ENCODE data around the gene UFSP2.
"Not testable (repeated sequence)": the region's sequence is repeated elsewhere in the genome, so short reads cannot be mapped to it uniquely, and the experiment has no call there.

Gene UFSP2

DNA sequence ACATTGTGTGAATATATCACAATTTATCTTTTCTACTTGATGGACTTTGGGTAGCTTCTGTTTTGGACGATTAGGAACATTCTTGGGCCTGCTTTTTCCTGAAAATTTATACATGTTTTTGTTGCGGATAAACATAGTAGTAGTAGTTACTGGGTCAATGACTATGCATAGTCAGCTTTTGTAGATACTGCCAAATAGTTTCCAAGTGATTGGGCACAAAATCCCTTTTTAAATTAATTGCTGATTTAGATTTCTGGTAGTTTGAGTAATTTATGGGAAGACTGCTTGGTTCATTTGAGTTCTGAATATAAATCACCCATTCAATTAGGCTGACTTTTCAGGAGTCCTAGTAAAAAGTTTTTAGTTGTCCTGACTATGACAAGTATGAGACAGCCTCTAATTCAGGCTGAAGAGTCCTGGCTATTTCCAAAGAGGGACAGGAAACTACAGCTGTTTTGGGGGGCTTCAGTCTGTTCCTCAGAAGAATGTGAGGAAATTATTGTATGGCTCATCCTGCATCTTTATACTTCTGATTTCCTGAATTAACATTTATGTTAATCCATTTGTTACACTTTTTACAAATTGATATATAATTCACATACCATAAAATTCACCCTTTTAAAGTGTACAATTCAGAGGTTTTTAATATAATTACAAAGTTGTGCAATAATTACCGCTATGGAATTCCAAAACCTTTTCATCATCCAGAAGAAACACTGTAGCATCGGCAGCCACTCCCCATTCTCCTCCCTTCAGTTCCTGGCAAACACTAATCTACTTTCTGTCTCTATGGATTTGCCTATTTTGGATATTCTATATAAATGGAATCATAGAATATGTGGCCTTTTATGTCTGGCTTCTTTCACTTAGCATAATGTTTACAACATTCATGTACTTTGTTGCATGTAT lies 44.2 kb downstream of the UFSP2 start:
- DNase-seq: no peak

DNA sequence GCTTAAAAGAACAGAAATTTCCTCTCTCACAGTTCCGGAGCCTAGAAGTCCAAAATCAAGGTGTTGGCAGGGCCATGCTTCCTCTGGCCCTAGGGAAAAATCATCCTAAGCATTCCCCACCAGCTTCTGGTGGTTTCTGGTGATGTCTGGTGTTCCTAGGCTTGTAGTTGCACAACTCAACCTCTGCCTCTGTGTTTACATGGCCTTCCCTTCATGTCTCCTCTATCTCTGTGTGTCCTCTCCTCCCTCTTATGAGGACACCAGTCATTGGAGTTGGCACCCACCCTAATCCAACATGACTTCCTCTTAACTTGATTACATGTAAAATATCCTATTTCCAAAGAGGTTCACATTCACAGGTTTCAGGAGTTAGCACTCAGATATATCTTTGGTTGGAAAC lies 45.4 kb downstream of the UFSP2 start:
- no peak for DNase-seq

DNA sequence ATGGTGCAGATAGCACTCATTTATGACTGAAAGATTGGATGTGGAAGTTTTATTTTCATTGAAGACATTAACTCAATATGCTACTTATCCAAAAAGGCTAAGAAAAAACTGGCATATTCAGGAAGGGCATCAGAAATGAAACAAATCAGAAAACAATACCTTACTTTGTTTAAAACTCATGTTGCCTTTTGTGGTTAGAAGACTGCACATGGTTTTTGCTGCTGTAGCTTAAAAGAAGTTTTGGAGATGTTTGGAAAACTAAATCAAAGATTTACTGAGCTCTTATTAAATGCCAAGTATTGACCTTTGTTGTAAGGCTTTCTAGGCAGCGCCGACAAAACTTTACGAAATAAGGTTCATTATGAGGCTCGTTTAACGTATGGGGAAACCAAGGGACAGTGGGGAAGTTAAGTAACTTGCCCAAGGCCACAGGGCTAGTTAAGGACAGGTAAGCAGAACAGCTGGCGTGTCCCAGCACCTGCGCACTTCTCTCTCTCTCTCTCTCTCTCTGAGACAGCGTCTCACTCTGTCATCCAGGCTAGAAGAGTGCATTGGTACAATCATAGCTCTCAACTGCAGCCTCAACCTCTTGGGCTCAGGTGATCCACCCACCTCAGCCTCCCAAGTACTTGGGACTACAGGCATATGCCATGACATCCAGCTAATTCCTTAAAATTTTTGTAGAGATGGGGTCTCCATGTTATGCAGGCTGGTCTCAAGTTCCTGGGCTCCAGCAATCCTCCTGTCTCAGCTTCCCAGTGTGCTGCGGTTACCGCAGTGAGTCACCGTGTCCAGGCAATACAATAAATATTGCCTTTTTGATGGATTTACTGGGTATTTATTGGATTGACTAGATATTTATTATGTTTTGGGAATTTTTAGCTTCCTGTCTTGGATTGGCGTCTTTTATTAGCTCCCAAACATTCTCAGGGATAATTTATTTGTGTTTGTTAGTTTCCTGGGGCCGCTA lies 46.2 kb downstream of the UFSP2 start:
- DNase-seq: no peak

DNA sequence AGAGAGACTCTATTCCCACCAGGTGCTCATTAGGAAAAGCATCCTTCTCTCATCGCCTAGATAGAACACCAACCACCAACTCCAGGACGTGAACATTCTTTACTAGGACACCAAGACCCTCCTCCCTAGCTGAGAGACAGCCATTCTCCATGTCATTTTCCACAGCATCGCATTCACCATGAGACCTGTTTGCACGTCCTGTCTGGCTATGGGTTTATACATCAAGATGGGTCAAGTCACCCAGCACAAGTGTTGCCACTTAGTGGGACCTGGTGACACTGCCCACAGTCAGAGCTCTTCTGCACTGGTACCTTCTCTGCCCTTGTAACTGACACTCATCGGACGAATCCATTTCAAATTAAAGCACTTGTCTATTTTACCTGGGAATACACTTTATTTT lies 47.5 kb downstream of the UFSP2 start:
- no peak for DNase-seq

DNA sequence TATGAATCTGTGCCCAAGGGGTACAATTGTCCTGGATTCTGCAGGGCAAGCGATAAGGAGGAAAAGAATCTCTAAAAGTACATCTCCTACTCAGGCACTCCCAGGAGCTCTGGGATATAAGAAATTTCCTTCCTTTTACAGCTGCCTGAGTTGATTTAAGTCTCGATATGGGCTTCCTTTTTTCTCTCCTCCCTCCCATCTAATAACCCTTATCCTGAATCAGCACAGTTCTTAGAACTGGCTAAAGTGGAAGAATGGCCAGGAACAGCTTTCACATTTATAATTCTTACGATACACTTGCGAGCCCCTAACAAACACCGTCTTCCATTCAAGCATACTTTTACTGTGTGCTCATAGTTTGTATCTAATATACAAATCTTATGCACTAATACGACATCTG lies 51.2 kb downstream of the UFSP2 start:
- no peak for DNase-seq

DNA sequence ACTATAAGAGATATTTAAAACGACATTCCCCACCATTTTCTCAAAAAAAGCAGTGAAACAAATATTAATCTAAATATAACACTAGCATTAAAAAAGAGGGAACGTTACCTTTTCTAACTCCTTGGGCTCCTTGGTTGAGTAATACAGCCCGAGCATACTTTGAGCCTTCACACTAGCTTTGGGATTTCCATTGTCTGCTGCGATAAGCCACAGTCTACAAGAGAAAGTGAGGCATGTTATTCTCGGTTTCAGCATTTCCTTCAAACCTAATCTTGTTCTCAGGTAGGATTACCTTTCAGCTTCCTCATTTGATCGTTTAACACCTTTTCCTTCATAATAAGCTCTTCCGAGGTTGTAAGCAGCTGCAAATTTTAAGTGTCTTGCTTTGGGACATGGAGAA lies 51.7 kb downstream of the UFSP2 start:
- no peak for DNase-seq

DNA sequence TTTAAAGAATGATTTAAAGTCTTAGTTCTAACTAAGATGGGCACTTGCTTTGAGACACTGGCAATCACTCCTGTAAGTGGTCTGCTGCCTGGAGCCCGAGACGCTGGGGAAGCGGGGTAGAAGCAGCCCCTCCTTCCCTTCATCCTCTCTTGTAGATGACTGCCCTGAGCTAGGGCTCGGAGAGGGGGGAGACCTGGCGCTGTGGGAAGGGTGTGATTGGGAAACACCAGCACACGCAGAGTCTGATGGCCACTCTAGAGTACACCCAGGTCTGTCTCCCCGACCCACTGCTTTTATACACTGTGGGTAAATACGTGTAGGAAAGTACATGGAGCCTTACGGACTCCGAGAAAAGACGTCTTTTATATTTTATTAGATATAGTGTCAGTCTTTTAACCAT lies 54.1 kb downstream of the UFSP2 start:
- DNase-seq: no peak

DNA sequence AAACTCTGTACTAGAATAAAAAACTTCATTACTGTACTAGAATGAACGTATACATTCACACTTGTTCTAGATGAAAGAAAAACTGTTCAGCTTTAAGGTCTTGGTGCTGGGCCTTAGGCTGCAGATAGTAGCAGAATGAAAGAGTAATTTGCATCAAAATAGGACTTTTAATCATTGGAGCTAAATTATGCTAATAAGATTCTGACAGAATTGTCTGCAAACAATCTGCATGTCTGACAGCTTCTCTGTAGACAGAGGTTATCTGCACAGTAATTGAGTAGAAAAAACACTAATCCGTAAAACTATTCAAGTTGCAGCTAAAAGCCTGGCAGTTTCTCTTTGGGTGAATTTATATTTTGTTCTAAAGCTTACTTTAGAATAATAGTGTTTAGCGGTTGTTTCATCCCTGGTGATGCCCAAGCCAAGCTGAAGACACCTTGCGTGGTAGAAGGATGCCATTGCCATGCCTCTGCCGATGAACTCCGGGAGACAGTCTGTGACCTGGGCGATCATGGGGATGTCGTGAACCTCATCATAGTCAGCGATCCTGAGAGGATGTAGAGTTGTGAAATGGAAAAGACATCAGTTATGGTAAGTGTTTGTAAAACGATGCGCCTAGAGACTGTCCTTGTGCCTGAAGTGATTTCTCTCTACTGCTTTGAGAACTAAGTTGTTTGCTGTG lies 55.4 kb downstream of the UFSP2 start:
- no peak for DNase-seq

DNA sequence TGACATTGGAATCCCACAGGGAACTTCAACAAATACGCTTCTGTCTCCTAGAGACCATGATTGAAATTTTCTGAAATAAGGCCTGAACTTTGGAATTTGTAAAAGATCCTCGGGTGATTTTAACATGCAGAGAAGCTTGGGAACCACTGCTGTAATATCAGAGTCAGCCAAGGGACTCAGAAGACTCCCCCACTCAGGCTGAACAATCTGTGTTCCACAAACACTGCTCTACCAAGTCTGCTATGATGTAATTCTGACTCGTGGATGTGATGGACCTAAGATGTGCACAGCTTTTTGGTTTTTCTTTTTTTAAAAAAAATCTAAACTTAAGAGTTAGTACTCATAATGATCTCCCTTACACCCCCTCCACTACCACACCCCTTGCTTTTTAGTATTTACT lies 56.0 kb downstream of the UFSP2 start:
- no peak for DNase-seq

DNA sequence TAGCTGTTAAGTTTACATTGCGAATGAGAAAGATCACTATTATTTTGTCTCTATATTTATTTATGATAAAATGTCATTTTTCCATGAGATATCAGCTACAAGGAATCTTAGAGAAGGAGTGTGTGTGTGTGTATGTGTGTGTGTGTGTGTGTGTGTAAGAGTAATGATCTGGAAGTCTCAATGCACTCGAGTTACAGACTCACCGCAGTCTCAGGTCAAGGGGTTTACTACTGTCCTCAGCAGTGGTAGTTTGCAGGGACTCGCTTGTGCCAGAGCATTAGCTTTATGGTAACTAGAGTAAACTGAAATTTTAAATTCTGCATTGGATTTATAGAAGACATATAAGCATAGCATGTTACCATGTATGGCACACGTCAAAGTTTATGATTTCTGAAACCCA lies 60.9 kb downstream of the UFSP2 start:
- DNase-seq: no peak

DNA sequence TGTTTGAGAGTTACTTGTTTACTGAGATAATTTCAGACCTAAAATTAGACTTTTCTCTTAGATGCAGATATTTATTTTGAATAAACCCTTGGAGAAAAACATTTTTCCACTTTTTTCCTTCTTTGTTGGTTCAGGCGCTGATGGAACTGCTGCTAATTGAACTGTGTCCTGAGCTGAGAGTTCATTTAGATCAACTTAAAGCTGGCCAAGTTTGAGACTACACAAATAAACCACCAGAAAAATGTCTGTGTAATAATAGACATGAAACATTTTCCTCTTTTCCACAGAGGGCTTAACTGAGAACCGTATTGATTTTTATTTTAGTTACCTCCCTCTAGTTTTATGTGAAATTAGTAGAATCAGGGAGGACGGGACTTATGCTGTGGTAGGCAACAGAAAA lies 62.5 kb downstream of the UFSP2 start:
- DNase-seq: no peak

DNA sequence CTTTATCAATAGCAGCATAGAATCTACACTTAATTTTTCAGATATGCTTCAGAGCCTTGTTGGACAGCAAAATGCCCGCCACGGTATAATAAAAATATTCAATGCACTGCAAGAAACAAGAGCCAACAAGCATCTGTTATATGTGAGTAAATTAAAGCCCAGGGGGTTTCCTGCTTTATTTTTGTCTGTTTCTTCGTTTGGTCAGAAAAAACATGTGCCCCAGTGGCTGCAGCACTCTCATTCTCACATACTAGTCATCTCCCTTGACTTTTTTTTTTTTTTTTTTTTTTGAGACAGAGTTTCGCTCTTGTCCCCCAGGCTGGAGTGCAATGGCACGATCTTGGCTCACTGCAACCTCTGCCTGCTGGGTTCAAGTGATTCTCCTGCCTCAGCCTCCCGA lies 63.2 kb downstream of the UFSP2 start:
- not testable (repeated sequence) for DNase-seq

DNA sequence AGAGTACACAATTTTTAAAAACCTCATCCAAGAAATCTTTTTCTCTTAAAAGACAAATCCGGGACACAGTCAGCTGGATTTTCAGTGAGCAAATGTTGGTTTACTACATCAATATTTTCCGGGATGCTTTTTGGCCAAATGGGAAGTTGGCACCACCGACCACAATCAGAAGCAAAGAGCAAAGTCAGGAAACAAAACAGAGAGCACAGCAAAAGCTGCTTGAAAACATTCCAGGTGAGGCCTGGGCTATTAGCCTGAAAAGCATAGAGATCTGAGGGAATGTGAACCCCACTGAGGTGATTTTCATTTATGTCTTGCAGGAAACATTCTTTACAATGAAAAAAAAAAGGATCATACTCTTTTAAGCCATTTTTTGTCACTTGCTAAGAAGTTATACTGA lies 63.9 kb downstream of the UFSP2 start:
- DNase-seq: no peak

DNA sequence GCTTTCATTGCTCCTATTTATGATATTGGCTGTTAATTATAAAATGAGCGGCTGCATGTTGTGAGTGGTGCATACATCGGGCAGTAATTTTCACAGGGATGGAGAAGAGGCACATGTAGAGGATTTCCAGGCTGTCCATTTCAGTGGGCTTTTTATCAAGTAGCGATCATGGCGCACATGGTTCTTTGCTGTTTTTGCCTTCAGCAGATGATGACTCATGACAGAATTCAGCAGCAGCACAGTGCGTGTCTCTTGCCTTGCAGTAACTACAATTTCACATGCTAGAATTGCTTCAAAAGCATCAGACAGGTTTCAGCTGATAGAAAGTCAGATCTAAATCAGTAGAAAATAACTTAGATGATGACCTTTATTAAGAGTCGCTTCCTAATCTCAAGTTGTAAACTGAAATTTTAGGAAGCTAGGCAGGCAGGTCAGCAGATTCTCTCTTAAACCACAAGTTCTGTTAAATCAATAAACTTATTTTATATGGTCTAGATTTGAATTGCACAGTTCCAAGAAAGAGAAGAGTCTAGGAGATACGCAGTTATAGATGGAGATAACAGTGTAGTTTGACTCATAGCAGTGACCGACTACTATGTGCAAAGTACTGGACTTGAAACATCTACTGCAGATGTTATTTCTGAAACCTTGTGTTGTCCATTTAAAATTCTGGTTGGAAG lies 65.9 kb downstream of the UFSP2 start:
- DNase-seq: no peak

DNA sequence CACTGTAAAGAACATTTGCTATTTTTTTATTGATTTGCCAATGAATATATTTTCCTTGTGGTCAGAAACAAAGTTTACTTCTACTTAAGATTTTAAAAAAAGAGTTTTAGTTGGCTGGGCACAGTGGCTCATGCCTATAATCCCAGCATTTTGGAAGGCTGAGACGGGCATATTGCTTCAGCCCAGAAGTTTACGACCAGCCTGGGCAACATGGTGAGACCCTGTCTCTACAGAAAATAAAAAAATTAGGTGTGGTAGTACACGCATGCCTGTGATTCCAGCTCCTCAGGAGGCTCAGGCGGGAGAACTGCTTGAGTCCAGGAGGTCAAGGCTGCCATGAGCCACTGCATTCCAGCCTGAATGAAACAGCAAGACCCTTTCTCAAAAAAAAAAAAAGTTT lies 66.8 kb downstream of the UFSP2 start:
- DNase-seq: no peak

DNA sequence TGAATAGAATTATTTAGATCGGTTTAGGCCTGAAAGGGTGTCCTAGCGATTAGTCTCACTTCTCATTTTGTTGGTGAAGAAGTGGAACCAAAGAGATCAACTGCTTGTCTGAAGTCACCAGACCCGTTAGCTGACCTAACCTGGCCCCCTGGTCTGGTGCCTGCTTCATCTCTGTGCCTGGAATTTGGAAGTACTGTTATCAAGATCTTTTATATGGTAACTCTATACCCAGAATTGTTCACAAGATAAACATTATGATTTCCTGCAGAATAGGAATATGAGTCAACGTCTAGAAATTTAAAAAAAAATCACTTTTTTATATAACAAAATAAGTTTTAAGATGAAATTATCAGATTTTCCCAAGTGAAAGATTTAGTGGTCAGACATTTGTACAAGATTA lies 67.2 kb downstream of the UFSP2 start:
- no peak for DNase-seq

DNA sequence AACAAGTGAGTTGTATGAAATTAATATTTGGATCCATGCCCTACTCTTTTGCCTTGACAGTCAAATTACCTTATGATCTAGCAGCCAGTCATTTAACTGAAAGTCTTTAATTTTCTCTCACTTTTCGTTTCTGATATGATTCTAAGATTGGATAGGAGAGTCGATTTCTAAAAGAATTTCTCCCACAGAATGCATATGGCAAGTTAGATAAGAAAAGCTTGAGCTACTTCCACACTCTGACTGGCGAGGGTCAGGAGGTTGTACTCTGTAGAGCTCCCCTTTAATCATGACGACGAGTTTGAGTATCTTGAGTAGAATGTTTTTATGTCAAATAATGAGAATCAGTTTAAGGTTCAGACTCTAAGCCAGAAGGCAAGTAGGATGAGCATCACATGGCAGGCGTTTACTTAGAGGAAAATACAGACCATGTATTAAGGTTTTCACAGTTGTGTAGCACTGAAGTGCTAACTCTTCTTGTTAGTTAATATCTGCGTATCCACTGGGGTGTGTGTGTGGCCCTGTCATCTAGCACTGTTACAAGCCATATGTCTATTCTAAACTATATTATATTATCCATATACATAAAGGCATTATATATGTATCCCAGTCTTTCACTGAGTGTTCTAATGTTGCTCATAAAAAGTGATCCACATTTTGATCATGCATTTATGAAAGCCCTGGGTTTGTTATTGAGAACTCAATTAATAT lies 67.9 kb downstream of the UFSP2 start:
- no peak for DNase-seq

DNA sequence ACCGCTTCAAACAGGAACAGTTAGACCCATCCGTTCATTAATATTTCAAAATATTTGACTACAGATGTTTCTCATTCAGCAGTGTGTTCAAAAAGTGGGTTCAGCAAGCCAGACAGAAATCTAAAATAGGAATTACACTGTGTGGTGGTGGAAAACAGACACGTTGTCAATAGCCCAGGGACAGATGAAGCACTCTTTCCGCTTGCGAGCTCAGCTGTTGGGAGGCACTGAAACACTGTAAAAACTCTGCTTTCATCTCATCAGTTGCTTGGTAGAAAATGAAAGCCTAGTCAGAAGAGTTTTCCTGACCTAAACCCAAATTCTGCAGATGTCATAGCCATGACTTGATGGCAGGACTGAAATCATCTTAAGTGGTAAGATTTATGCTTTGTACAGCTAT lies 68.6 kb downstream of the UFSP2 start:
- no peak for DNase-seq

DNA sequence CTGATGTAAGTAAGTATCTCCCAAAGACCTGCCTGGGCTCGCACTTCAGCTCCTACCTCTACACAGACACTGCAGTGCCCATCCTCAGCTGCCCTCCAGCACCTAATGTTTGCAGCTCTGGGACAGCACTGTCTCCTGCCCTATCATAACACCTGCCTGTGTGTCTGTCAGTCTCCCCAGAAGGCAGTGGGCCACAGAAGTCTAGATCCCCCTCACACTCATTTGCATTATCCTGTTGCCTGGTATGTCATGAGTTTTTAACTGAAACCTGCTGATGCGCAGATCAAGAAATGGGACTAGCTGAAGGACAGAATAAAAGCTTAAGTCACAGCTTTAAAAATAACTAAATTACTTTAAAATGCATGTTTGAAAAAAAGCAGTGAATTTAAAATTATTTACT lies 73.0 kb downstream of the UFSP2 start:
- DNase-seq: no peak

DNA sequence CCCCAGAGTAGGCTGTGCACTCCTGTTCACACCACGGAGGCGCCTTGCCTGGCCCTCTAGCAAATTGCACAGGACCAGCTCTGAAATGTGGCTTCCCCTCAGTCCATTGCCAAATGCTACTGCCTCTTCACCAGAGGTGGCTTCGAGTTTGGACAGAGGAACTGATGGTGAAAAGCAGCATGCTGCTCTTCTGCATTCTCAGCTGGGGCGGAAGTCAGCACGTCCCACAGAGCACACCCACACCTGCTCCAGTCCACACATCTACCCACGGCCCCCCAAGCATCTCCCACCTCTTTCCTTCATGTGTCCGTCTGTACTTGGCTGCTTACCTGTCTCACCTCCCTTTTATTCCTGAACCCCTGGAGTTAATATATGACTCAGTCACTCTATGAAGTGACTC lies 73.6 kb downstream of the UFSP2 start:
- DNase-seq: no peak

DNA sequence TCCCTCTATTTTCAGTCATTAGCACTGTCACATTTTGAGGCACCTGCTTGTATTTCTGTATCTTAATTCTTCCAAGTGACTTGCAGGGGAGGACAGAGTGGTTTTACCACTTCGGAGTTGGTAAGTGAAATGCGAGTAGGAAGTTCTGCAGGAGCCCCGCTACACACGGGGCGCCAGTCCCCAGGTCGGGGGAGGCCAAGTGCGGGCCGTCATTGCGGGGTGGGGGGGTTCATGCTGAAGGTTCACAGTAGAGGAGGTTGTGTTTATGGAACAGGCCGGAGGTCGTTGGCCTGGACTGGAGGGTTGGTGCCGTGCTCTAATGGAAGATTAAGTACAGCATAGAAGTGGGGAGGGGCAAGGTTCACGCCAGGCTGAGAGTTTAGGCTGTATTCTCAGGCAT lies 74.1 kb downstream of the UFSP2 start:
- no peak for DNase-seq
